ENCODE measurements around the gene PCGF3.
A peak's percentile ranks its signal among the peaks of the same experiment; 100 is the strongest.
"Not testable (repeated sequence)": the region's sequence is repeated elsewhere in the genome, so short reads cannot be mapped to it uniquely, and the experiment has no call there.

The PCGF3 gene

DNA sequence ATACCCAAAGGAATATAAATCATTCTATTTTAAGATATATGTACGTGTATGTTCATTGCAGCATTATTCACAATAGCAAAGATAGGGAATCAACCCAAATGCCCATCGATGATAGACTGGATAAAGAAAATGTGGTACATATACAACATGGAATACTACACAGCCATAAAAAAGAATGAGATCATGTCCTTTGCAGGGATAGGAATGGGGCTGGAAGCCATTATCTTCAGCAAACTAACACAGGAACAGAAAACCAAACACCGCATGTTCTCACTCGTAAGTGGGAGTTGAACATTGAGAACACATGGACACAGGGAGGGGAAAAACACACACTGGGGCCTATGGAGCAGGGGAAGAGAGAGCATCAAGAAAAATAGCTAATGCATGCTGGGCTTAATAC lies 101.3 kb downstream of the PCGF3 start:
- DNase-seq: not testable (repeated sequence)

DNA sequence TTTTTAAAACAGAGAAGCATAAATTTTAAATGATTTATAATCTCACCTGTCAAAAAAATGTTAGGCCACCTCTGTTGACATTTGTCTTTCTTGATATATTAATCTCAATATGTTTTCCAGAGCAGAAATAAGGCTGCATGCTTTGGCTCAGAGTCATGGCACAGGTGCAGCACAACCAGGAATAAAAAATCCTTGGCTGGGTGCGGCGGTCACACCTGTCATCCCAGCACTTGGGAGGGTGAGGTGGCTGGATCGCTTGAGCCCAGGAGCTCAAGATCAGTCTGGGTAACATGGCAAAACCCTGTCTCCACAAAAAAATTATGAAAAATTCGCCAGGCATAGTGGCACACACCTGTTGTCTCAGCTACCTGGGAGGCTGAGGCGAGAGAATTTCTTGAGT lies 102.2 kb downstream of the PCGF3 start:
- DNase-seq: no peak

DNA sequence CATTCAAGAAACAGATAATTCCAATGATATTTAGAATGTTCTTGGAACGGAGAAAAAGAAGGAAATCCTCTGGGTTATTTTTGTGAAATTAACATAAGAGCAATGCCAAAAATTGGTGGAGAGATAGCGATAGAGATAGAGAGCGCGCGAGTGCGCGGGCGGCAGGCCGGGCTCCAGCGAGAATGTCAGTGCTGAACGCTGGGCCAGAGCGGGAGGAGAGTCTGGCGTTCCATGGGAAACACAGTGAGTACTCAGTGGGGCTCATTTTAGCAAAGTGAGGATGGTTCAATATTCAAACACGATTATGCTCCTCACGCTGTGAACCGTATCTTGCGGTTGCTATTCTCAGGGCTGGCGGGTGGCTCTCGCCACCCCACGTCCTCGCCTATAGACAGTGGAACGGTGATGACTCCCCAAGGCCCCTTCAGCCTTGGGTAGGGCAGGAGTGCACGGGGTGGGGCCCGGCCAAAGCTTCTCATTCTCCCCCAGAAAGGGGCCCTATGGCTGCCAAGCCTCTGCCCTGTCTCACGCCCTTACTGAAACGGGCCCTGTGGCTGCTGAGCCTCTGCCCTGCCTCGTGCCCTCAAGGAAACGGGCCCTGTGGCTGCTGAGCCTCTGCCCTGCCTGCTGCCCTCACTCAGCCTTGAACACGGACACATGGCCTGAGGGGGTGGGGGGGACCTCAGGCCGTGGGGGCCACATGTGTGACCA lies 103.4 kb downstream of the PCGF3 start:
- DNase-seq: peak; percentile 43

DNA sequence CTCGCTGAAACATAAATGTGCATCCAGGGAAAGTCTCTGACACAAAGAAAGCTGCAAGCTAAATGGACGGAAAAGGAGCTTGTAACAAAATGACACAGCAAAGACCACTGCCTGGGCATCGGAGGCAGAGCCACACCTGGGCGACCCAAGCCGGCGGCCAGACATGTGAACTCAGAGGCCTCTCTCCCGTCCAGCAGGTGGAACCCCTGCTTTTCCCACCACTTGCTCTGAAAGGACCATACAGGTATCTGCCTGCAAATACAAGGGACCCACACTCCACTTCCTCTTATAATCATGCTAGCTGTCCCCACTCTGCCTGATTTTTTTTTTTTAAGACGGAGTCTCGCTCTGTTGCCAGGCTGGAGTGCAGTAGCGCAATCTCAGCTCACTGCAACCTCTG lies 108.3 kb downstream of the PCGF3 start:
- DNase-seq: peak; percentile 55

DNA sequence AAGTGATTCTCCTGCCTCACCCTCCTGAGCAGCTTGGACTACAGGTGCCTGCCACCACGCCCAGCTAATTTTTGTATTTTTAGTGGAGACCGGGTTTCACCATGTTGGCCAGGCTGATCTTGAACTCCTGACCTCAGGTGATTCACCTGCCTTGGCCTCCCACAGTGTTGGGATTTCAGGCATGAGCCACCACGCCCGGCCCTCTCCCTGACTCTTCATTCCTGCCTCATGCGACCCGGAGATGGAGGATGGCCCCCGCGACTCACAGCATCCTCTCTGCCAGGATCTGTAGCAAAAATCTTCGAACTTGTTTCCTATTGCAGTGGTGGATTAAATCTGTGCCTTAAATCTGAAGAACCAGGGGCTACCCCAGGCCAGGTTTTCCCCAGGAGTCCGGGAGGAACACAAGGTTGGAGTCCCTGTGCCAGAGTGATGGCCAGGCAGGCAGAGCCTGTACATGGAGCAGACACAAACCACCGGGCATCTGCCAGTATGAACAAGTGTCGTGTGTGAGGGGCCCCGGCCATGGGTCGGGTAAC lies 108.7 kb downstream of the PCGF3 start:
- DNase-seq: peak; percentile 43

DNA sequence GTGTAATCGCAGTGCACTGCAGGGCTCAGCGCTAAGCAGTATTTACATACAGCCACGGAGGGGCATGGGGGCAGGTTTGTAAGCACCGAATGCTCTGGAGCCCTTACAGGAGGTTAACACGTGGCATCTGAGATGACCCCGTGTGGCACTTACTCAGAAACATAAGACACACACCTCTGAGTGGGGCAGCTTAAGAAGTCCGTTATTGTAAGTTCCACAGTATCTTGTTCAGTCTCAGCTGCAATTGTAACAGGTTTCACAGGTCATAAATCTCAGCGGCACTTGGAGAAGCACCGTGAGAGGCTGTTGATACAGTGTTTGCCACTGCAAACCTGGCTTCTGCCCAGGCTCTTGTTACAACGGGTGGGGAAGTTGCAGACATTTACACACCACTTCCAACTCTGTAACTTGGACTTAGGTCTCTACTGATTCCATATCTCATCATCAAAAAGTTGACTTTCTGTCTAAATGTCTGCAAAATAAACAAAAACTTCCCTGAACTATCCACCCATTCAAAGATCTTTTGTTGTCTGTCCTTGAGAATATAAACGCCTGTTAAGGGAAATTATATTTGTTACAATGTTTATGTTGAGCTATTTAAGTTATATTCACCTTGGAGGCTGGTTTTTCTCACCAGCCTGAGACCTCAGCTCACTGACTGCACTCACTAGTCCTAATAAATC lies 110.0 kb downstream of the PCGF3 start:
- peak; percentile 27 for DNase-seq

DNA sequence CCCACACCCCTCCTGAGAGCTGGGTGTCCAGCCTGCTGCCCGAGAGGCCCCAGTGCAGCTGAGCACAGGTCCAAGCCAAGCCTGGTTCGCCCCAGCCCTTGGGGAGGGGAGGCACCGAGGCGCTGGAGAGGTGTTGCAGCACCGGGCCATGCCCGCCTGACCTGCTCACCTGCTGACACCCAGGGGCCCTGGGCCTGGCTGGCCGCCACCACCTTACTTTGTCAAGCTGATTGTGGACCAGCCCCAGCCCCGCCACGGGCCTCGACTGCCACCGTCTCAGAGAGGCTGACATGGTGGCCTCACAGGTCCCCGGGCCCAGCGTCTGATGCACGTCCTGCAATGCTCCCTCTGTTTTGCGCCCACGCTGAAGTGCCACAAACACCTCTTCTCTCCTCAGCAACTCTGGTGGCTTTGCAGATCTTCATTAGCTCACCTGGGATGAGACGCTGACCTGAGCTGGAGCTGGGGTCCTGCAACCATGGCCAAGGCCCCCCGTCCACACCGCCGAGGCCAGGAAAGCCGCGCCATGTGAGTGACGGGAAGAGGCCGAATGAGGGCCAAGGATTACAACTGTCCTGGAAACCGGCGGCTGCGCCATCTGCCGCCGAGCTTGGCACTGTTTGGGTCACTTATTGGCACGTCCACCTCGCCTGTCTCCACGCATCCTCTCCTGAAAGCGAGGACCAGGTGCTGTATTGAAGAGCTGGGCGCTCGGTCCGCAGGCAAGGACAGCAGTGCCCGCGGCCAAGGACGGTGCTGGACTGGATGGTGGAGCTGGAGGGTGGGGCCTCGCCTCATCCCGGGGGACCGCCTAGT lies 112.7 kb downstream of the PCGF3 start:
- peak; percentile 47 for DNase-seq

DNA sequence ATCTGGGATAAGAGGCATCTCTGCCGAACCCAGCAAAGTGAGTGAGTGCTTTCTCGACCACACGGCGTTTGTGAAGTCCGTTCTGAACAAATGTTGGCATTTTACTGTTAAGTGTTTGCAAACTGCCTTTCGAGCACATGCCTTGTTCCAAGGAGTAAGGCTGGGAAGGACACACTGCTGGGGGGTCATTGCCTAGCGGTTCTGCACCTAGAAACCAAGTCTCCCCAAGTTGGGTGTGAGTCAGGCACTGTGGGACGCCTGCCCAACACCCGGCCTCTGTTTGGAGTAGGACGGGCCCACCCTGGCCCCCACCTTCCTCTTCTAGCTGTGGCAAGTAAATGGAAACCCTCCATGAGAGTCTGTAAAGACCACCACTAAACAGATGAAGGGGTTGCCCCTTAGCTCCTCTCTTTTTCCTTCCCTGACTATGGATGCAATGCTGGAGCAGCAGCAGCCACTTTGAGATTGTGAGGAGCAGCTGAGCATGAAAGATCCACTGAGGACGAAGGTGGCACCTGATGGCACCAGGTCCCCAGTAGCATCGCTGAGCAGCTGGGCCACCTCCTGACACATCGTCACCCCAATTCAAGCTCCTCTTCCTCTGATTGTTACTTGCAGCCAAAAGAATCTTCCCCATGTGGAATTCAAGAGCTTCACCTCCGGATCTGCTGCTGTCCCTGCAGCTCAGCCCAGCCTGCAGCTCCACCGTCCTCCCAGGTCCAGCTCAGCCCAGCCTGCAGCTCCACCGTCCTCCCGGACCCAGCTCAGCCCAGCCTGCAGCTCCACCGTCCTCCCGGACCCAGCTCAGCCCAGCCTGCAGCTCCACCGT lies 114.0 kb downstream of the PCGF3 start:
- peak; percentile 43 for DNase-seq

All from islet precursor cell (in vitro differentiated cells).